HL-60/S4 (cell line): ENCODE measurements around the gene CORO1C.

Experiments used
- in situ Hi-C: fragments of 300-500 bp; cut with MboI; formaldehyde crosslinking; loops from 2 replicates; pipeline ENCODE4 v1.14.3; 2022; ENCODE audit warnings: low sequenced_read_pairs

Gene CORO1C

GRCh38 chr12:108700833-108701541, 30.3 kb downstream of the CORO1C start:
- in situ Hi-C loops = no loop called here

GRCh38 chr12:108699955-108700563, 31.3 kb downstream of the CORO1C start:
- in situ Hi-C loops = no loop called here

- in situ Hi-C loops = no loop called here
These were observed 33.4 kb downstream of the CORO1C start for GRCh38 chr12:108697905-108698304.

- in situ Hi-C loops = no loop called here
These were observed 34.4 kb downstream of the CORO1C start for GRCh38 chr12:108696996-108697290.

GRCh38 chr12:108696111-108696995, 35.0 kb downstream of the CORO1C start:
- in situ Hi-C loops = no loop called here

- in situ Hi-C loops = no loop called here
These were observed 36.5 kb downstream of the CORO1C start for GRCh38 chr12:108694812-108695278.

GRCh38 chr12:108693751-108694150, 37.6 kb downstream of the CORO1C start:
- in situ Hi-C loops = no loop called here

- in situ Hi-C loops = no loop called here
These were observed 38.1 kb downstream of the CORO1C start for GRCh38 chr12:108693186-108693730.

- in situ Hi-C loops = no loop called here
These were observed 39.1 kb downstream of the CORO1C start for GRCh38 chr12:108691998-108692808.

- in situ Hi-C loops = no loop called here
These were observed 39.9 kb downstream of the CORO1C start for GRCh38 chr12:108691175-108691997.

- in situ Hi-C loops = no loop called here
These were observed 40.7 kb downstream of the CORO1C start for GRCh38 chr12:108690542-108691174.

- in situ Hi-C loops = no loop called here
These were observed 41.2 kb downstream of the CORO1C start for GRCh38 chr12:108690191-108690518.

GRCh38 chr12:108689314-108690190, 41.8 kb downstream of the CORO1C start:
- in situ Hi-C loops = no loop called here

- in situ Hi-C loops = no loop called here
These were observed 44.5 kb downstream of the CORO1C start for GRCh38 chr12:108686780-108687179.

- in situ Hi-C loops = no loop called here
These were observed 45.7 kb downstream of the CORO1C start for GRCh38 chr12:108685469-108686260.

- in situ Hi-C loops = no loop called here
These were observed 47.3 kb downstream of the CORO1C start for GRCh38 chr12:108683906-108684556.

- in situ Hi-C loops = no loop called here
These were observed 50.0 kb downstream of the CORO1C start for GRCh38 chr12:108681317-108681716.
